Mucosa of descending colon (tissue), 3 donors: Measurements from ENCODE around the gene IER2. TPM values are rescaled to one million over a fixed set of nuclear protein-coding genes. Genes with fewer than 3 reads are reported as not detected.
A peak's percentile ranks its signal among the peaks of the same experiment; 100 is the strongest.
"Not testable (repeated sequence)": the region's sequence is repeated elsewhere in the genome, so short reads cannot be mapped to it uniquely, and the experiment has no call there.

Experiments
- ATAC-seq: fragments of 200-7000 bp; cut with Tn5 transposase; one replicate; pipeline ENCODE4 v1.9.1; 2020; ENCODE audit warnings: mild to moderate bottlenecking, moderate library complexity
- DNase-seq, 3 donors: peaks; one replicate each; pipeline ENCODE4 v3.0.0-alpha.2; 2020
- H3K36me3 ChIP-seq: fragments of 200-600 bp; one replicate; pipeline ENCODE4 v1.8.0; 2021; ENCODE audit warnings: low read depth, mild to moderate bottlenecking
- H3K4me1 ChIP-seq: fragments of 200-600 bp; one replicate; pipeline ENCODE4 v1.8.0; 2021; ENCODE audit warnings: low read depth, mild to moderate bottlenecking
- H3K4me3 ChIP-seq: fragments of 200-600 bp; one replicate; pipeline ENCODE4 v1.8.0; 2021; ENCODE audit warnings: mild to moderate bottlenecking
- H3K9me3 ChIP-seq: fragments of 200-600 bp; one replicate; pipeline ENCODE4 v1.8.0; 2021; ENCODE audit warnings: mild to moderate bottlenecking
- intact Hi-C, 2 donors: fragments of 100-400 bp; cut with DNase I in 1 of 2; cut with micrococcal nuclease in 1 of 2; formaldehyde crosslinking; loops; one replicate each; pipeline versions ENCODE4 v1.11.0 to v1.11.1; 2022; cut with DNase I, micrococcal nuclease
- total RNA-seq, 3 donors: library from RNA; stranded (reverse); fragmentation: NEBNext Ultra II Directional in 2 of 3; extraction: Animal tissue kit (Norgen Biotek cat#: 25700) in 2 of 3; gene quantifications; one replicate each; pipeline versions ENCODE4 v1.2.1 to v1.2.4, GENCODE V29; 2021 to 2023
- TF ChIP-seq, protein P1 (sequence below): fragments of 200-600 bp; IDR thresholded peaks from one replicate; pipeline ENCODE4 v1.8.0; 2022; ENCODE audit warnings: antibody characterized with exemption, mild to moderate bottlenecking
- donor health status: DM: no; HTN: no; CAD: no; lungs with moderate emphysema.
- donor health status: DM: no; HTN: no; CAD: no.
- donor health status: DM: no; HTN: yes; CAD: no.

IER2 gene
- total RNA-seq, 3 donors from 2014 or later, result 101 to 117 (median 112) TPM

DNA sequence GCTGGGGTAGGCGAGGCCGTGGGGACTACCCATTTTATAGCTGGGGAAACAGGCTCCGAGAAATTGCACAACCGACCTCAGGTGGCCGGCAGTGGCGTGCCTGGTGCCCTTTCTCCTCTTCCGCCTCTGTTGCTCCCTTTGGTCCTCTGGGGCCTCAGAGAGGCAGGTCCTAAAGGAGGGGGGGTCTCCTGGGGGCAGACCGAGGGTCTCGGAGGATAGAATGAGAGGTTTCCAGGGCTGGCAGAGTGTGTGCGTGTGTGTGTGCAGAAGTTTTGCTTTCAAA is 11.4 kb upstream of the IER2 start:
- TF ChIP-seq, protein P1, sequence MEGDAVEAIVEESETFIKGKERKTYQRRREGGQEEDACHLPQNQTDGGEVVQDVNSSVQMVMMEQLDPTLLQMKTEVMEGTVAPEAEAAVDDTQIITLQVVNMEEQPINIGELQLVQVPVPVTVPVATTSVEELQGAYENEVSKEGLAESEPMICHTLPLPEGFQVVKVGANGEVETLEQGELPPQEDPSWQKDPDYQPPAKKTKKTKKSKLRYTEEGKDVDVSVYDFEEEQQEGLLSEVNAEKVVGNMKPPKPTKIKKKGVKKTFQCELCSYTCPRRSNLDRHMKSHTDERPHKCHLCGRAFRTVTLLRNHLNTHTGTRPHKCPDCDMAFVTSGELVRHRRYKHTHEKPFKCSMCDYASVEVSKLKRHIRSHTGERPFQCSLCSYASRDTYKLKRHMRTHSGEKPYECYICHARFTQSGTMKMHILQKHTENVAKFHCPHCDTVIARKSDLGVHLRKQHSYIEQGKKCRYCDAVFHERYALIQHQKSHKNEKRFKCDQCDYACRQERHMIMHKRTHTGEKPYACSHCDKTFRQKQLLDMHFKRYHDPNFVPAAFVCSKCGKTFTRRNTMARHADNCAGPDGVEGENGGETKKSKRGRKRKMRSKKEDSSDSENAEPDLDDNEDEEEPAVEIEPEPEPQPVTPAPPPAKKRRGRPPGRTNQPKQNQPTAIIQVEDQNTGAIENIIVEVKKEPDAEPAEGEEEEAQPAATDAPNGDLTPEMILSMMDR, result no peak
- DNase-seq (no peak), ATAC-seq (no peak)
- H3K4me3 ChIP-seq, result no peak overlapping the region
- no peaks in the 10 kb centered on the region for H3K9me3 ChIP-seq
- H3K36me3 ChIP-seq, result no peaks in the 10 kb centered on the region
- peaks cover 5% of the 10 kb centered on the region for H3K4me1 ChIP-seq
- intact Hi-C loops, result no loop called here

GRCh38 chr19:13139633-13140311 is 10.4 kb upstream of the IER2 start:
- no peak overlapping the region for H3K4me3 ChIP-seq
- DNase-seq, result no peak
- H3K36me3 ChIP-seq, result no peaks in the 10 kb centered on the region
- TF ChIP-seq, protein P1, result no peak
- H3K9me3 ChIP-seq, result no peaks in the 10 kb centered on the region
- intact Hi-C loops, result no loop called here
- H3K4me1 ChIP-seq, result peaks cover 5% of the 10 kb centered on the region
- no peak for ATAC-seq

DNA sequence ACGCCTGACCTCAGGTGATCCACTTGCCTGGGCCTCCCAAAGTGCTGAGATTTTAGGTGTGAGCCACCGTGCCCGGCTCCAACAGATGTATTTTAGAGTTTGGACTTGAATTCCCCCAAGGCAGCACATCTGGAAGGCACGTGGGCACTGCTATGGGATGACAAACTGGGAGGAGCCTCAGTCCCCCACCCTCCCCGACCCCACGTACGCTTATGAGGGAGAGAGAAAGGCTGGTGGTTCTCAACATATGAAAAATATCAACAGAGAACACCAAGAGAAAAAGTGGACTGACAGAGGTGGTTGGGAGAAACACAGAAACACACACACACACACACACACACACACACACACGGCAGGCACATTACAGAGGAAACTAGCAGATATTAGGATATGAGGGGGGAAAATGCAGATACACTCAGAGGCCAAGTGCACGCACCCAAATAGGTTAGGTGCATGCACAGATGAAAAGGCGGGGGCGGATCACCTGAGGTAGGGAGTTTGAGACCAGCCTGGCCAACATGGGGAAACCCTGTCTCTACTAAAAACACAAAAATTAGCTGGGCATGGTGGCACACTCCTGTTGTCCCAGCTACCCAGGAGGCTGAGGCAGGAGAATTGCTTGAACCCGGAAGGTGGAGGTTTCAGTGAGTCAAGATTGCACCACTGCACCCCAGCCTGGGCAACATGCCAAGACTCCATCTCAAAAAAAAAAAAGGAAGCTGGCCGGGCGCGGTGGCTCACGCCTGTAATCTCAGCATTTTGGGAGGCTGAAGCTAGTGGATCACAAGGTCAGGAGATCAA is 3.2 kb upstream of the IER2 start:
- H3K36me3 ChIP-seq, result no peaks in the 10 kb centered on the region
- no peak for ATAC-seq
- H3K4me1 ChIP-seq, result peaks cover 16% of the 10 kb centered on the region
- no peak overlapping the region for H3K4me3 ChIP-seq
- TF ChIP-seq, protein P1, result no peak
- DNase-seq, result peak in 2 of 3 donors; percentile 39 to 67
- intact Hi-C loops, result no loop called here
- no peaks in the 10 kb centered on the region for H3K9me3 ChIP-seq

GRCh38 chr19:13149173-13149627 is 1.0 kb upstream of the IER2 start:
- H3K36me3 ChIP-seq, DNase-seq, intact Hi-C loops, ATAC-seq, H3K9me3 ChIP-seq: not testable (repeated sequence)
- H3K4me1 ChIP-seq, result peaks cover 16% of the 10 kb centered on the region
- H3K4me3 ChIP-seq, result peak overlapping the region; percentile 56

DNA sequence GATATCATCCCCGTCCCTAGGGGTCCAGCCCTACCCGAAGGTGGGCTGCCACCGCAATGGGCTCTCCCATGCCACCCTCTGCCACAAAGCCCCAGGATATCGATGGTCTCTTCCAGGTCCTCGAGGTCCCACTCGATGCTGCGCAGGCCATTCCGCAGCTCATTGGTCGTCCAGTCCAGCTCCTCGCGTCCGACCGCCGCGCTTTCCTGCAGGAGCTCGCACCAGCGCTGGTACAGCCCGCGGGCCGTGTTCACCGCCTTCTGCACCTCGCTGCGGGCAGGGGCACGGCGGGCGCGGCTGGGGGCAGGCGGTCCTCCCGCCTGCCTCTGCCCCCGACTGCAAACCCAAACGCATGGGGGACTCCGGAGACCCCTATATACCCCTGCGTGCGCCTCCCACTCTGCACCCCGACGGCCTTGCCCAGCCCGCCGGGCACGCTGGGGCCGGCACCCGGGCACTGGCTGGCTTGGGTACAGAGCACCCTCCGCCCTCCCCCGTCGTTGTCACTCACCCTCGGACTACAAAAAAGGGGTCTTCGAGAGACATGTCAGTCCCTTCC is 504 bp upstream of the IER2 start:
- Histone ChIP-seq H3K9me3 (no peaks in the 10 kb centered on the region), H3K36me3 (peaks cover 3% of the 10 kb centered on the region), H3K4me3 (peak overlapping the region; percentile 56), H3K4me1 (peaks cover 16% of the 10 kb centered on the region)
- DNase-seq (peak in 2 of 3 donors; percentile 80 to 85), ATAC-seq (peak; percentile 4)
- TF ChIP-seq, protein P1, result no peak
- intact Hi-C loops, result no loop called here
